Right lobe of liver (tissue), 6 donors: Measurements from ENCODE around the gene FBXO2. TPM values are rescaled to one million over a fixed set of nuclear protein-coding genes. Genes with fewer than 3 reads are reported as not detected.
A peak's percentile ranks its signal among the peaks of the same experiment; 100 is the strongest.

Source experiments
- ATAC-seq, 4 donors: fragments of 200-7000 bp; cut with Tn5 transposase; one replicate each; pipeline ENCODE4 v1.9.1; 2020; ENCODE audit warnings: mild to moderate bottlenecking in 4 of 4, moderate library complexity in 4 of 4
- DNase-seq, 3 donors: peaks; one replicate each; pipeline ENCODE4 v3.0.0-alpha.2; 2020
- H3K27ac ChIP-seq, 3 donors: fragments of 200-600 bp; one replicate each; pipeline ENCODE4 v1.8.0; 2022
- H3K27me3 ChIP-seq, 2 donors: fragments of 200-600 bp; one replicate each; pipeline ENCODE4 v1.8.0; 2022
- H3K36me3 ChIP-seq, 4 donors: fragments of 200-600 bp; sonication (generic) in 1 of 4; one replicate each; pipeline versions ENCODE4 v1.5.1 to v1.8.0; 2017 to 2022; ENCODE audit warnings: control low read depth in 1 of 4
- H3K4me1 ChIP-seq, 4 donors: fragments of 200-600 bp; sonication (generic) in 1 of 4; one replicate each; pipeline versions ENCODE4 v1.5.1 to v1.8.0; 2017 to 2022; ENCODE audit warnings: control low read depth in 1 of 4
- H3K4me3 ChIP-seq, 3 donors: fragments of 200-600 bp; one replicate each; pipeline ENCODE4 v1.8.0; 2022
- H3K9me3 ChIP-seq, 4 donors: fragments of 200-600 bp; sonication (generic) in 1 of 4; one replicate each; pipeline versions ENCODE4 v1.5.1 to v1.8.0; 2017 to 2022; ENCODE audit warnings: control low read depth in 1 of 4
- CTCF ChIP-seq, 4 donors: fragments of 200-600 bp in 3 of 4; fragments of 450-650 bp in 1 of 4; IDR thresholded peaks; one replicate each; pipeline versions ENCODE4 v1.5.1 to v1.8.0; 2016 to 2022; ENCODE audit warnings: antibody characterized with exemption in 4 of 4, mild to moderate bottlenecking in 2 of 4
- POLR2A ChIP-seq: fragments of 450-650 bp; IDR thresholded peaks from one replicate; pipeline ENCODE4 v1.6.1; 2017; ENCODE audit warnings: antibody characterized with exemption, mild to moderate bottlenecking
- WGBS: methylation state at CpG from one replicate; pipeline ENCODE4 v1.1.6; 2018; ENCODE audit warnings: low coverage, low lambda C conversion rate; ENCODE audit not compliant: insufficient coverage; ENCODE audit errors: missing lambda C conversion rate; 5-methylcytosine and 5-hydroxymethylcytosine counted together
- intact Hi-C, 2 donors: fragments of 100-400 bp; cut with DNase I; formaldehyde crosslinking; loops; one replicate each; pipeline versions ENCODE4 v1.11.2 to v1.14.1; 2022
- total RNA-seq, 6 experiments: library from RNA; depleted of rRNA in 2 of 6; stranded (reverse); fragments of >200 nt in 2 of 6; fragmentation: NEBNext Ultra II Directional in 3 of 6; extraction: Animal tissue kit (Norgen Biotek cat#: 25700) in 3 of 6; gene quantifications; one replicate each; pipeline versions ENCODE4 v1.1.0 to v1.2.4, GENCODE V29; 2016 to 2023
- donor health status: DM: no; HTN: yes; CAD: no.
- donor health status: DM: no; HTN: no; CAD: no.
- donor health status: DM: no; HTN: no; CAD: no.
- donor health status: DM: no; HTN: yes; CAD: no.
- donor health status: DM: no; HTN: yes; CAD: no.

Gene FBXO2
- total RNA-seq, 6 experiments from 2014 or later: 6.6 to 23.7 (median 16.0) TPM

DNA sequence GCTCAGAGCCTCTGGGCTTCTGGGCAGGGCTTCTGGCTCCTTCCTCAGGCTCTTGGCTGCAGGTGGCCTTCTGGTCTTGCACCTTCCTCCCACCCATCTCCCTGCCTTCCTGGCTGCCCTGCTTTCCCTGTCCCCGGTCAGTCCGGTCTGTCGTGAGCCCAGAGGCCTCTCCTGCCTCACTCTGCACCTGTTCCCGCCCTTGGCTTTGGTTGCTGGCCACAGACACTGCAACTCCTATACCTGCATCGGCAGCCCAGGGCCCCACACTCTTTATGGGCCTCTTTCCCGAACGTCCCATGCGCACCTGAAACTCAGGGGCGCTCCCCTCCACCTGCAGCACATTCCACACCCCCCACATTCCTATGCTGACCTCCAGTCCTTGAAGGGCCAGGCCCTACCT lies 7.9 kb downstream of the FBXO2 start:
- no peak for ATAC-seq
- no peaks in the 10 kb centered on the region for H3K27me3 ChIP-seq

GRCh38 chr1:11645670-11646265 lies 8.5 kb downstream of the FBXO2 start:
- 14% methylated on average over 6 of the region's 8 CpGs for WGBS
- TF ChIP-seq POLR2A (no peak), CTCF (IDR thresholded peaks at IDR 0.05) (peak; percentile 53 to 83 (median 80))
- no peaks in the 10 kb centered on the region for H3K36me3 ChIP-seq
- H3K27me3 ChIP-seq: no peaks in the 10 kb centered on the region
- peaks cover 0 to 17% (median 5%) of the 10 kb centered on the region in 4 donors for H3K4me1 ChIP-seq
- peak; percentile 78 to 85 (median 82) for DNase-seq
- no peak overlapping the region for H3K27ac ChIP-seq
- intact Hi-C loops: loop anchor here in 1 of 2 donors (10.0 kb wide), 1 partner anchor 401 kb away; no protein-coding TSS in a partner anchor
- peak in 1 of 4 donors; percentile 14 for ATAC-seq
- H3K4me3 ChIP-seq: no peak overlapping the region
- H3K9me3 ChIP-seq: no peaks in the 10 kb centered on the region

More for the DNA sequence above, 7.9 kb downstream of the FBXO2 start:
- Histone ChIP-seq H3K9me3 (no peaks in the 10 kb centered on the region), H3K36me3 (no peaks in the 10 kb centered on the region), H3K27ac (no peak overlapping the region), H3K4me1 (peaks cover 0 to 17% (median 5%) of the 10 kb centered on the region in 4 donors), H3K4me3 (no peak overlapping the region)
- no peak for DNase-seq
- WGBS: 87% methylated on average over 6 of the region's 9 CpGs
- no peak for TF ChIP-seq POLR2A
- no peak for TF ChIP-seq CTCF (IDR thresholded peaks at IDR 0.05)
- intact Hi-C loops: loop anchor here in 1 of 2 donors (10.0 kb wide), 1 partner anchor 402 kb away; no protein-coding TSS in a partner anchor

- WGBS: 83% methylated on average over 5 of the region's 5 CpGs
- H3K4me3 ChIP-seq: no peak overlapping the region
- DNase-seq (no peak), ATAC-seq (no peak)
- no peaks in the 10 kb centered on the region for H3K27me3 ChIP-seq
- TF ChIP-seq POLR2A (no peak), CTCF (IDR thresholded peaks at IDR 0.05) (no peak)
- no peaks in the 10 kb centered on the region for H3K9me3 ChIP-seq
- peaks cover 0 to 17% (median 4%) of the 10 kb centered on the region in 4 donors for H3K4me1 ChIP-seq
- intact Hi-C loops: loop anchor here in 1 of 2 donors (10.0 kb wide), 1 partner anchor 400 kb away; no protein-coding TSS in a partner anchor
- no peaks in the 10 kb centered on the region for H3K36me3 ChIP-seq
- no peak overlapping the region for H3K27ac ChIP-seq
Measured at GRCh38 chr1:11645270-11645669, 9.0 kb downstream of the FBXO2 start.

DNA sequence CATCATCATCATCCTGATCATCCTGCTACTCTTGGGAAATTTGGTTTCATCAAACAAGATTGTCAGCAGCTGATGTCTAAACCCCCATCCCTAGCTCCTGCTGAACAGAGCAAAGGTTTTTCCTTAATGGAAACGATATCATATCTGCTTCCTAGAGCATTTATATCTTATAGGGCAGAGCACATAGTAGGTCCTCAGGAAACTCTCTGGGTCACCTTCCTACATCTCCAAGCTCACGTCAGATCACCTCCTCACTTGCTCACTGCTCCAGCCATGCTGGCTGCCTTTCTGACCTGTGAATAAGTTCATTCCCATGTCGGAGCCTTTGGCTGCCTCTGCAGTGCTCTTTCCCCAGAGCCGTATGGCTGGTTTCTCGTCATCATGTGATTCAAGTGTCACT lies 10.4 kb downstream of the FBXO2 start:
- Histone ChIP-seq H3K9me3 (no peaks in the 10 kb centered on the region), H3K4me1 (peaks cover 0 to 3% (median 0%) of the 10 kb centered on the region in 4 donors), H3K4me3 (no peak overlapping the region), H3K36me3 (no peaks in the 10 kb centered on the region), H3K27me3 (no peaks in the 10 kb centered on the region), H3K27ac (no peak overlapping the region)
- TF ChIP-seq CTCF (IDR thresholded peaks at IDR 0.05): no peak
- intact Hi-C loops: loop anchor here in 1 of 2 donors (10.0 kb wide), 1 partner anchor 399 kb away; no protein-coding TSS in a partner anchor
- DNase-seq (no peak), ATAC-seq (no peak)
- WGBS: 54% methylated on average over 2 of the region's 5 CpGs
